WTC11 (cell line): ENCODE data around the gene ZXDC.

Experiments
- FOXJ3 ChIP-seq: sonication (generic); formaldehyde crosslinking; IDR thresholded peaks from 2 replicates; pipeline ENCODE4 v1.9.0; 2021; ENCODE audit warnings: missing genetic modification reagents, mild to moderate bottlenecking, borderline replicate concordance
- MXD4 ChIP-seq: fragments of 250-450 bp; sonication (Bioruptor Pico); IDR thresholded peaks from 2 replicates; pipeline ENCODE4 v1.8.0; 2021; ENCODE audit warnings: mild to moderate bottlenecking, moderate library complexity, borderline replicate concordance
- NR3C1 ChIP-seq: sonication (generic); formaldehyde crosslinking; conservative IDR thresholded peaks from 2 replicates; pipeline ENCODE4 v1.8.1; 2023; ENCODE audit warnings: low read depth, mild to moderate bottlenecking, missing genetic modification reagents
- TP53 ChIP-seq: sonication (generic); formaldehyde crosslinking; IDR thresholded peaks from 2 replicates; pipeline ENCODE4 v1.8.1; 2023; ENCODE audit warnings: mild to moderate bottlenecking, missing genetic modification reagents
- ZNF263 ChIP-seq: sonication (generic); formaldehyde crosslinking; IDR thresholded peaks from 2 replicates; pipeline ENCODE4 v1.8.1; 2022; ENCODE audit warnings: low read depth, mild to moderate bottlenecking, moderate library complexity, missing genetic modification reagents
- TF ChIP-seq, protein P1 (sequence below): fragments of 200-600 bp; IDR thresholded peaks from 2 replicates; pipeline ENCODE4 v1.8.0; 2022; ENCODE audit warnings: antibody characterized with exemption
- TF ChIP-seq, protein P2 (sequence below): sonication (generic); formaldehyde crosslinking; IDR thresholded peaks from 2 replicates; pipeline ENCODE4 v1.8.0; 2022; ENCODE audit warnings: mild to moderate bottlenecking, missing genetic modification reagents

DNA sequence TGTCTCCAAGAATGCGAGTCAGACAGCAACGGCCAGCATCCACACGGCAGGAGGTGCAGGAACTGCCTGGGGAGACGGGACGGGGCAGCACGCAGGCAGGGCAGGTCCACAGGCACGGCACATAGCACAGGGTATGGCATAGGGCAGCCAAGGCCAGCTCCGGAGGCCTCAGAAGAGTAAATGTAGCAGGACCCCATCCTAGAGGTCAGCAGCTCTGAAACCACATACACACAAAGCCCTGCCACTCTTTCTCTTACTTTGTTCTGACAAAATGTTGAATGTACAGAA is 26.9 kb downstream of the ZXDC start:
- TF ChIP-seq, protein P1, sequence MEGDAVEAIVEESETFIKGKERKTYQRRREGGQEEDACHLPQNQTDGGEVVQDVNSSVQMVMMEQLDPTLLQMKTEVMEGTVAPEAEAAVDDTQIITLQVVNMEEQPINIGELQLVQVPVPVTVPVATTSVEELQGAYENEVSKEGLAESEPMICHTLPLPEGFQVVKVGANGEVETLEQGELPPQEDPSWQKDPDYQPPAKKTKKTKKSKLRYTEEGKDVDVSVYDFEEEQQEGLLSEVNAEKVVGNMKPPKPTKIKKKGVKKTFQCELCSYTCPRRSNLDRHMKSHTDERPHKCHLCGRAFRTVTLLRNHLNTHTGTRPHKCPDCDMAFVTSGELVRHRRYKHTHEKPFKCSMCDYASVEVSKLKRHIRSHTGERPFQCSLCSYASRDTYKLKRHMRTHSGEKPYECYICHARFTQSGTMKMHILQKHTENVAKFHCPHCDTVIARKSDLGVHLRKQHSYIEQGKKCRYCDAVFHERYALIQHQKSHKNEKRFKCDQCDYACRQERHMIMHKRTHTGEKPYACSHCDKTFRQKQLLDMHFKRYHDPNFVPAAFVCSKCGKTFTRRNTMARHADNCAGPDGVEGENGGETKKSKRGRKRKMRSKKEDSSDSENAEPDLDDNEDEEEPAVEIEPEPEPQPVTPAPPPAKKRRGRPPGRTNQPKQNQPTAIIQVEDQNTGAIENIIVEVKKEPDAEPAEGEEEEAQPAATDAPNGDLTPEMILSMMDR = no peak
- no peak for TF ChIP-seq ZNF263 (CRISPR knock-in tag)
- TF ChIP-seq NR3C1 = no peak
- TF ChIP-seq FOXJ3 (CRISPR knock-in tag) = no peak
- TF ChIP-seq TP53 (CRISPR knock-in tag) = no peak
- TF ChIP-seq, protein P2, sequence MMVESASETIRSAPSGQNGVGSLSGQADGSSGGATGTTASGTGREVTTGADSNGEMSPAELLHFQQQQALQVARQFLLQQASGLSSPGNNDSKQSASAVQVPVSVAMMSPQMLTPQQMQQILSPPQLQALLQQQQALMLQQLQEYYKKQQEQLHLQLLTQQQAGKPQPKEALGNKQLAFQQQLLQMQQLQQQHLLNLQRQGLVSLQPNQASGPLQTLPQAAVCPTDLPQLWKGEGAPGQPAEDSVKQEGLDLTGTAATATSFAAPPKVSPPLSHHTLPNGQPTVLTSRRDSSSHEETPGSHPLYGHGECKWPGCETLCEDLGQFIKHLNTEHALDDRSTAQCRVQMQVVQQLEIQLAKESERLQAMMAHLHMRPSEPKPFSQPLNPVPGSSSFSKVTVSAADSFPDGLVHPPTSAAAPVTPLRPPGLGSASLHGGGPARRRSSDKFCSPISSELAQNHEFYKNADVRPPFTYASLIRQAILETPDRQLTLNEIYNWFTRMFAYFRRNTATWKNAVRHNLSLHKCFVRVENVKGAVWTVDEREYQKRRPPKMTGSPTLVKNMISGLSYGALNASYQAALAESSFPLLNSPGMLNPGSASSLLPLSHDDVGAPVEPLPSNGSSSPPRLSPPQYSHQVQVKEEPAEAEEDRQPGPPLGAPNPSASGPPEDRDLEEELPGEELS (CRISPR knock-in tag) = no peak
- TF ChIP-seq MXD4 (CRISPR knock-in tag) = no peak
